Neural cell (in vitro differentiated cells): ENCODE results near the gene TFDP2. TPM values are rescaled to one million over a fixed set of nuclear protein-coding genes. Genes with fewer than 3 reads are reported as not detected.

Experiments
- H2AFZ ChIP-seq: fragments of 200-600, 300-800 bp; sonication (generic), shearing (Covaris generic); 2 replicates; pipeline ENCODE4 v1.6.0; 2014; ENCODE audit warnings: low read depth, mild to moderate bottlenecking, antibody characterized with exemption, low read length, moderate library complexity
- H3F3A ChIP-seq: fragments of 200-600 bp; shearing (Covaris generic); 2 replicates; pipeline ENCODE4 v1.6.1; 2016; ENCODE audit warnings: mild to moderate bottlenecking, moderate library complexity, mixed read lengths, antibody characterized with exemption, low read length; ENCODE audit not compliant: insufficient read depth, poor library complexity, severe bottlenecking
- H3K27ac ChIP-seq: fragments of 200-600, 300-800 bp; sonication (generic), shearing (Covaris generic); 2 replicates; pipeline ENCODE4 v1.5.1; 2014; ENCODE audit warnings: mild to moderate bottlenecking, low read length, moderate library complexity
- H3K27me3 ChIP-seq: fragments of 300-800, 200-600 bp; sonication (generic), shearing (Covaris generic); 2 replicates; pipeline ENCODE4 v1.6.0; 2014; ENCODE audit warnings: mild to moderate bottlenecking, low read depth, low read length, moderate library complexity; ENCODE audit not compliant: insufficient read depth
- H3K36me3 ChIP-seq: fragments of 300-800, 200-600 bp; sonication (generic), shearing (Covaris generic); 2 replicates; pipeline ENCODE4 v1.5.1; 2014; ENCODE audit warnings: mild to moderate bottlenecking, antibody characterized with exemption, low read length, moderate library complexity; ENCODE audit not compliant: insufficient read depth
- H3K4me2 ChIP-seq: fragments of 300-800, 200-600 bp; sonication (generic), shearing (Covaris generic); 2 replicates; pipeline ENCODE4 v1.6.0; 2014; ENCODE audit warnings: mild to moderate bottlenecking, low read length
- H3K4me3 ChIP-seq: fragments of 300-800, 200-600 bp; sonication (generic), shearing (Covaris generic); 2 replicates; pipeline ENCODE4 v1.5.1; 2014; ENCODE audit warnings: mild to moderate bottlenecking, low read length, moderate library complexity
- H3K79me2 ChIP-seq: fragments of 200-600 bp; shearing (Covaris generic); replicated peaks from 2 replicates; pipeline ENCODE4 v1.6.0; 2014; ENCODE audit warnings: mild to moderate bottlenecking, low read length, moderate library complexity; ENCODE audit not compliant: insufficient read depth
- H3K9ac ChIP-seq: fragments of 300-800, 200-600 bp; sonication (generic), shearing (Covaris generic); 2 replicates; pipeline ENCODE4 v1.6.1; 2016; ENCODE audit warnings: mild to moderate bottlenecking, low read length, mixed read lengths
- H3K9me2 ChIP-seq: fragments of 200-600 bp; shearing (Covaris generic); 2 replicates; pipeline ENCODE4 v1.6.1; 2016; ENCODE audit warnings: mild to moderate bottlenecking, low read length, mixed read lengths; ENCODE audit not compliant: insufficient read depth
- H3K9me3 ChIP-seq: fragments of 200-600, 300-800 bp; sonication (generic), shearing (Covaris generic); 2 replicates; pipeline ENCODE4 v1.6.1; 2016; ENCODE audit warnings: mild to moderate bottlenecking, mixed run types, low read length, moderate library complexity, mixed read lengths
- H4K20me1 ChIP-seq: fragments of 200-600 bp; shearing (Covaris generic); 2 replicates; pipeline ENCODE4 v1.6.1; 2016; ENCODE audit warnings: mild to moderate bottlenecking, mixed run types; ENCODE audit not compliant: insufficient read depth
- CTCF ChIP-seq: fragments of 450-650 bp; IDR thresholded peaks from 2 replicates; pipeline ENCODE4 v1.5.1; 2014; ENCODE audit warnings: antibody characterized with exemption, mild to moderate bottlenecking, moderate library complexity; ENCODE audit not compliant: poor library complexity, severe bottlenecking
- EP300 ChIP-seq: fragments of 450-650 bp; conservative IDR thresholded peaks from 2 replicates; pipeline ENCODE4 v1.6.1; 2014; ENCODE audit warnings: antibody characterized with exemption, mild to moderate bottlenecking, moderate library complexity; ENCODE audit not compliant: poor library complexity, severe bottlenecking
- EZH2 ChIP-seq: fragments of 200-600, 300-800 bp; shearing (Covaris generic), sonication (generic); IDR thresholded peaks from 2 replicates; pipeline ENCODE4 v1.6.1; 2014; ENCODE audit warnings: antibody characterized with exemption, low read length, borderline replicate concordance, mild to moderate bottlenecking; ENCODE audit not compliant: insufficient read depth, poor library complexity, severe bottlenecking
- MXI1 ChIP-seq: fragments of 450-650 bp; conservative IDR thresholded peaks from 2 replicates; pipeline ENCODE4 v1.6.1; 2014; ENCODE audit warnings: antibody characterized with exemption, mild to moderate bottlenecking; ENCODE audit not compliant: poor library complexity, severe bottlenecking
- POLR2AphosphoS5 ChIP-seq: IDR thresholded peaks from 2 replicates; pipeline ENCODE4 v1.6.1; 2012
- RAD21 ChIP-seq: fragments of 450-650 bp; conservative IDR thresholded peaks from 2 replicates; pipeline ENCODE4 v1.6.1; 2014; ENCODE audit warnings: antibody characterized with exemption, mild to moderate bottlenecking, moderate library complexity
- REST ChIP-seq: IDR thresholded peaks from 2 replicates; pipeline ENCODE4 v1.6.1; 2012; ENCODE audit warnings: borderline replicate concordance
- SMC3 ChIP-seq: fragments of 450-650 bp; conservative IDR thresholded peaks from 2 replicates; pipeline ENCODE4 v1.6.1; 2014; ENCODE audit warnings: antibody characterized with exemption, mild to moderate bottlenecking, moderate library complexity; ENCODE audit not compliant: poor library complexity
- TAF1 ChIP-seq: IDR thresholded peaks from 2 replicates; pipeline ENCODE4 v1.6.1; 2012; ENCODE audit warnings: low read depth
- polyA plus RNA-seq: library from polyadenylated mRNA; depleted of rRNA; stranded (reverse); fragments of >200 nt; gene quantifications from 2 replicates; pipeline ENCODE4 v1.2.3, GENCODE V29; 2014

TFDP2 gene
- polyA plus RNA-seq, 1 donor from 2014 or later, result 17.0 TPM

- Histone ChIP-seq H3K27me3 (no peaks in the 10 kb centered on the region), H3F3A (no peaks in the 10 kb centered on the region), H3K4me2 (no peak overlapping the region), H3K79me2 (no peaks in the 10 kb centered on the region), H3K9me3 (no peaks in the 10 kb centered on the region), H3K36me3 (no peaks in the 10 kb centered on the region), H3K27ac (no peak overlapping the region), H3K9me2 (no peaks in the 10 kb centered on the region), H3K9ac (no peak overlapping the region), H4K20me1 (no peaks in the 10 kb centered on the region), H2AFZ (no peak overlapping the region), H3K4me3 (no peak overlapping the region)
- TF ChIP-seq TAF1, result no peak
- no peak for TF ChIP-seq MXI1
- no peak for TF ChIP-seq SMC3
- no peak for TF ChIP-seq POLR2AphosphoS5
- no peak for TF ChIP-seq RAD21
- TF ChIP-seq REST, result no peak
- TF ChIP-seq EP300, result no peak
- no peak for TF ChIP-seq CTCF
- TF ChIP-seq EZH2, result no peak
These were observed 68.2 kb downstream of the TFDP2 start for GRCh38 chr3:142081178-142081577.

- no peaks in the 10 kb centered on the region for H3K36me3 ChIP-seq
- no peaks in the 10 kb centered on the region for H3K9me3 ChIP-seq
- no peaks in the 10 kb centered on the region for H3K79me2 ChIP-seq
- H3K9ac ChIP-seq, result no peak overlapping the region
- H3F3A ChIP-seq, result no peaks in the 10 kb centered on the region
- no peak overlapping the region for H2AFZ ChIP-seq
- no peaks in the 10 kb centered on the region for H3K27me3 ChIP-seq
- no peak overlapping the region for H3K4me3 ChIP-seq
- H4K20me1 ChIP-seq, result no peaks in the 10 kb centered on the region
- no peaks in the 10 kb centered on the region for H3K9me2 ChIP-seq
- H3K4me2 ChIP-seq, result no peak overlapping the region
- TF ChIP-seq MXI1, result no peak
- no peak for TF ChIP-seq SMC3
- TF ChIP-seq POLR2AphosphoS5, result no peak
- TF ChIP-seq CTCF, result no peak
- TF ChIP-seq EP300, result no peak
- TF ChIP-seq TAF1, result no peak
- TF ChIP-seq RAD21, result no peak
- no peak for TF ChIP-seq REST
- TF ChIP-seq EZH2, result no peak
- no peak overlapping the region for H3K27ac ChIP-seq
These were observed 71.4 kb downstream of the TFDP2 start for GRCh38 chr3:142077859-142078500.
